HepG2 (cell line): ENCODE data around the gene ARHGEF11. TPM values are rescaled to one million over a fixed set of nuclear protein-coding genes. Genes with fewer than 3 reads are reported as not detected.
A peak's percentile ranks its signal among the peaks of the same experiment; 100 is the strongest.

ENCODE experiments used
- CC2D1A ChIP-seq: sonication (generic); formaldehyde crosslinking; IDR thresholded peaks from 2 replicates; pipeline ENCODE4 v1.8.1; 2023; ENCODE audit warnings: mild to moderate bottlenecking, missing genetic modification reagents
- FOXP1 ChIP-seq, 2 experiments: fragments of 450-650 bp in 1 of 2; IDR thresholded peaks; 2 replicates each; pipeline ENCODE4 v1.6.1; 2017 to 2018; ENCODE audit warnings: antibody characterized with exemption in 1 of 2
- GABPB1 ChIP-seq: IDR thresholded peaks from 2 replicates; pipeline ENCODE4 v1.6.1; 2016; ENCODE audit warnings: mild to moderate bottlenecking, missing genetic modification reagents, moderate library complexity, missing compliant biosample characterization
- HDAC1 ChIP-seq: sonication (generic); formaldehyde crosslinking; IDR thresholded peaks from 2 replicates; pipeline ENCODE4 v1.5.1; 2020; ENCODE audit warnings: mild to moderate bottlenecking, missing genetic modification reagents
- MXI1 ChIP-seq: IDR thresholded peaks from 3 replicates; pipeline ENCODE4 v1.6.1; 2012; ENCODE audit warnings: low read depth, low read length, inconsistent platforms, borderline replicate concordance
- MZF1 ChIP-seq: sonication (generic); formaldehyde crosslinking; IDR thresholded peaks from 2 replicates; pipeline ENCODE4 v1.8.1; 2023; ENCODE audit warnings: mild to moderate bottlenecking, missing genetic modification reagents, borderline replicate concordance
- PLRG1 ChIP-seq: fragments of 450-650 bp; conservative IDR thresholded peaks from 2 replicates; pipeline ENCODE4 v1.6.1; 2016
- RBFOX2 ChIP-seq: fragments of 200-400 bp; formaldehyde crosslinking; IDR thresholded peaks from 2 replicates; pipeline ENCODE4 v1.6.1; 2017; ENCODE audit warnings: low read depth, mild to moderate bottlenecking, low read length
- ZNF563 ChIP-seq: sonication (generic); formaldehyde crosslinking; IDR thresholded peaks from 2 replicates; pipeline ENCODE4 v1.8.0; 2022; ENCODE audit warnings: mild to moderate bottlenecking, moderate library complexity, missing genetic modification reagents
- ZNF749 ChIP-seq: sonication (generic); formaldehyde crosslinking; IDR thresholded peaks from 2 replicates; pipeline ENCODE4 v1.8.0; 2022; ENCODE audit warnings: mild to moderate bottlenecking, missing genetic modification reagents, moderate library complexity, borderline replicate concordance
- polyA plus RNA-seq, 8 experiments: library from polyadenylated mRNA; depleted of rRNA in 3 of 8; stranded (reverse) in 7 of 8; unstranded in 1 of 8; fragments of >200 nt; fragmentation: Illumina TruSeq in 4 of 8; extraction: Trizol in 4 of 8; gene quantifications; 2 replicates each; pipeline versions ENCODE4 v1.2.1 to v1.2.3, GENCODE V29; 2011 to 2016; ENCODE audit warnings: low read depth in 4 of 8, missing spikeins in 1 of 8, mixed read lengths in 1 of 8; ENCODE audit not compliant: insufficient read depth in 1 of 8
- total RNA-seq, 5 experiments: library from RNA; depleted of rRNA; stranded (reverse); fragments of >200 nt; fragmentation: Illumina TruSeq; extraction: Trizol; gene quantifications; 2 replicates each; pipeline ENCODE4 v1.2.3, GENCODE V29; 2016; ENCODE audit warnings: low read depth in 1 of 5
- TF ChIP-seq, protein P1 (sequence below): sonication (generic); formaldehyde crosslinking; IDR thresholded peaks from 2 replicates; pipeline ENCODE4 v1.5.0; 2020; ENCODE audit warnings: mild to moderate bottlenecking, missing genetic modification reagents
- TF ChIP-seq, protein P2 (sequence below): sonication (generic); formaldehyde crosslinking; IDR thresholded peaks from 2 replicates; pipeline ENCODE4 v1.4.0; 2020; ENCODE audit warnings: missing genetic modification reagents
- TF ChIP-seq, protein P3 (sequence below): IDR thresholded peaks from 2 replicates; pipeline ENCODE4 v1.6.1; 2016
- TF ChIP-seq, protein P4 (sequence below): sonication (generic); formaldehyde crosslinking; IDR thresholded peaks from 2 replicates; pipeline ENCODE4 v1.4.0; 2020; ENCODE audit warnings: missing genetic modification reagents, borderline replicate concordance
- TF ChIP-seq, protein P5 (sequence below): sonication (generic); formaldehyde crosslinking; IDR thresholded peaks from 2 replicates; pipeline ENCODE4 v1.4.0; 2020; ENCODE audit warnings: missing genetic modification reagents

The ARHGEF11 gene
- total and polyA plus RNA-seq, 2 of the 13 experiments (the other 11 are each of a cell fraction or from before 2014, with no cell fraction given), result 16.5 to 21.2 TPM

DNA sequence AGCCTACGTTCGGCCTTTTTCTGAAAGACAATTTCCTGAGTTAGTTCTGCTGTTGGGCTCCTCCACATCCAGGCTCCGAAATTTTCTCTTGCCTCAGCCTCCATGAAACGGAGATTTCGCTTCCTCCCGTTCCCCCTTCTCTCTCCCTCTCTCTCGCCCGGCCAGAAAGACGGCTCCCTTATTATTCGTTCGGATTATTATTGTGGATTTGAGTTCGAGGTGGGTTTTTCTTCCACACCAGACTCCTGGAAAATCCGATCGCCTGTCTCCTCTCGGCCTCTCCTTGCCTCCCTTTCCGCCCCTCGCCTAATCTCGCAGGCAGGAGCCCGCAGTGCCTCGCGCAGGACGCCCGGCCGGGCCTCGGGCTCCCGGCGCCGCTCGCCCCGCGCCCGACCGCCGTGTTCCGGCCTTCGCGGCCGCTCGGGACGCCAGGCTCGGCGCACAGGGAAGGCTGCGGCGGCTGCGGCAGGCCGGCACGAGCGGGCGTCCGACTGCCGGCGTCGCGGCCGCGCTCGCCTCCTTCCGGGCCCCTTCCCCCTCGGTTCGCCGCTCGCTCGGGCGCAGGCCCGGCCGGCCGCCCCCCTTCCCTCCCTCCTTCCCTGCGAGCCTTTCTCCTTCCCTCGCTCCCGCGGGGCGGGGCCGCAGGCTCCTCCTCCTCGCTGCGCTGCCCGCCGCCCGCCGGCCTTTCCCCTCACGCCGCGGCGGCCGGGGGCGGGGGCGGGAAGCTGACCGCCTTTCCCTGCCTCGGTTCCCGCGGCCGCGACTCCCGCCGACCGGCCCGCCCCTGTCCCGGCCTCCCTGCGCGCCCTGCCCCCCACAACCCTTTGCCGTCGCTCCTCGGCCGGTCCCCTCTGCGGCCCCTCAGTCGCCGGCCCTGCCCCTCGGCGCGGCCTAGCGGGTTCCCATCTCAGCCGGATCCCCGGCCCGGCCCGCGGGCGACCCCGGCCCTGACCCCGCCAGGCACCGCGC lies at the start of gene ARHGEF11 (continued):
- no peak for TF ChIP-seq MZF1 (CRISPR knock-in tag)
- TF ChIP-seq, protein P1, sequence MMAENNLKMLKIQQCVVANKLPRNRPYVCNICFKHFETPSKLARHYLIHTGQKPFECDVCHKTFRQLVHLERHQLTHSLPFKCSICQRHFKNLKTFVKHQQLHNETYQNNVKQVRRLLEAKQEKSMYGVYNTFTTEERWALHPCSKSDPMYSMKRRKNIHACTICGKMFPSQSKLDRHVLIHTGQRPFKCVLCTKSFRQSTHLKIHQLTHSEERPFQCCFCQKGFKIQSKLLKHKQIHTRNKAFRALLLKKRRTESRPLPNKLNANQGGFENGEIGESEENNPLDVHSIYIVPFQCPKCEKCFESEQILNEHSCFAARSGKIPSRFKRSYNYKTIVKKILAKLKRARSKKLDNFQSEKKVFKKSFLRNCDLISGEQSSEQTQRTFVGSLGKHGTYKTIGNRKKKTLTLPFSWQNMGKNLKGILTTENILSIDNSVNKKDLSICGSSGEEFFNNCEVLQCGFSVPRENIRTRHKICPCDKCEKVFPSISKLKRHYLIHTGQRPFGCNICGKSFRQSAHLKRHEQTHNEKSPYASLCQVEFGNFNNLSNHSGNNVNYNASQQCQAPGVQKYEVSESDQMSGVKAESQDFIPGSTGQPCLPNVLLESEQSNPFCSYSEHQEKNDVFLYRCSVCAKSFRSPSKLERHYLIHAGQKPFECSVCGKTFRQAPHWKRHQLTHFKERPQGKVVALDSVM, result peak; percentile 36; the same call in 1 of the 2 replicates
- TF ChIP-seq ZNF749, result 0 out of 2 replicates have a peak, but pooled peaks have one; percentile 50
- TF ChIP-seq FOXP1 (IDR thresholded peaks at IDR 0.05), result no peak
- no peak for TF ChIP-seq FOXP1 (CRISPR knock-in tag; IDR thresholded peaks at IDR 0.05)
- TF ChIP-seq RBFOX2, result peak; percentile 73
- TF ChIP-seq HDAC1 (CRISPR knock-in tag), result peak; percentile 37; the same call in 1 of the 2 replicates
- no peak for TF ChIP-seq PLRG1
- peak; percentile 66; the same call in 1 of the 2 replicates for TF ChIP-seq ZNF563 (CRISPR knock-in tag)
- TF ChIP-seq, protein P2, sequence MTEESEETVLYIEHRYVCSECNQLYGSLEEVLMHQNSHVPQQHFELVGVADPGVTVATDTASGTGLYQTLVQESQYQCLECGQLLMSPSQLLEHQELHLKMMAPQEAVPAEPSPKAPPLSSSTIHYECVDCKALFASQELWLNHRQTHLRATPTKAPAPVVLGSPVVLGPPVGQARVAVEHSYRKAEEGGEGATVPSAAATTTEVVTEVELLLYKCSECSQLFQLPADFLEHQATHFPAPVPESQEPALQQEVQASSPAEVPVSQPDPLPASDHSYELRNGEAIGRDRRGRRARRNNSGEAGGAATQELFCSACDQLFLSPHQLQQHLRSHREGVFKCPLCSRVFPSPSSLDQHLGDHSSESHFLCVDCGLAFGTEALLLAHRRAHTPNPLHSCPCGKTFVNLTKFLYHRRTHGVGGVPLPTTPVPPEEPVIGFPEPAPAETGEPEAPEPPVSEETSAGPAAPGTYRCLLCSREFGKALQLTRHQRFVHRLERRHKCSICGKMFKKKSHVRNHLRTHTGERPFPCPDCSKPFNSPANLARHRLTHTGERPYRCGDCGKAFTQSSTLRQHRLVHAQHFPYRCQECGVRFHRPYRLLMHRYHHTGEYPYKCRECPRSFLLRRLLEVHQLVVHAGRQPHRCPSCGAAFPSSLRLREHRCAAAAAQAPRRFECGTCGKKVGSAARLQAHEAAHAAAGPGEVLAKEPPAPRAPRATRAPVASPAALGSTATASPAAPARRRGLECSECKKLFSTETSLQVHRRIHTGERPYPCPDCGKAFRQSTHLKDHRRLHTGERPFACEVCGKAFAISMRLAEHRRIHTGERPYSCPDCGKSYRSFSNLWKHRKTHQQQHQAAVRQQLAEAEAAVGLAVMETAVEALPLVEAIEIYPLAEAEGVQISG (CRISPR knock-in tag), result peak; percentile 69
- peak; percentile 54 for TF ChIP-seq GABPB1
- TF ChIP-seq, protein P3, sequence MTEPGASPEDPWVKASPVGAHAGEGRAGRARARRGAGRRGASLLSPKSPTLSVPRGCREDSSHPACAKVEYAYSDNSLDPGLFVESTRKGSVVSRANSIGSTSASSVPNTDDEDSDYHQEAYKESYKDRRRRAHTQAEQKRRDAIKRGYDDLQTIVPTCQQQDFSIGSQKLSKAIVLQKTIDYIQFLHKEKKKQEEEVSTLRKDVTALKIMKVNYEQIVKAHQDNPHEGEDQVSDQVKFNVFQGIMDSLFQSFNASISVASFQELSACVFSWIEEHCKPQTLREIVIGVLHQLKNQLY (CRISPR knock-in tag), result no peak
- TF ChIP-seq MXI1, result peak; percentile 48; the same call in 1 of the 3 replicates
- TF ChIP-seq, protein P4, sequence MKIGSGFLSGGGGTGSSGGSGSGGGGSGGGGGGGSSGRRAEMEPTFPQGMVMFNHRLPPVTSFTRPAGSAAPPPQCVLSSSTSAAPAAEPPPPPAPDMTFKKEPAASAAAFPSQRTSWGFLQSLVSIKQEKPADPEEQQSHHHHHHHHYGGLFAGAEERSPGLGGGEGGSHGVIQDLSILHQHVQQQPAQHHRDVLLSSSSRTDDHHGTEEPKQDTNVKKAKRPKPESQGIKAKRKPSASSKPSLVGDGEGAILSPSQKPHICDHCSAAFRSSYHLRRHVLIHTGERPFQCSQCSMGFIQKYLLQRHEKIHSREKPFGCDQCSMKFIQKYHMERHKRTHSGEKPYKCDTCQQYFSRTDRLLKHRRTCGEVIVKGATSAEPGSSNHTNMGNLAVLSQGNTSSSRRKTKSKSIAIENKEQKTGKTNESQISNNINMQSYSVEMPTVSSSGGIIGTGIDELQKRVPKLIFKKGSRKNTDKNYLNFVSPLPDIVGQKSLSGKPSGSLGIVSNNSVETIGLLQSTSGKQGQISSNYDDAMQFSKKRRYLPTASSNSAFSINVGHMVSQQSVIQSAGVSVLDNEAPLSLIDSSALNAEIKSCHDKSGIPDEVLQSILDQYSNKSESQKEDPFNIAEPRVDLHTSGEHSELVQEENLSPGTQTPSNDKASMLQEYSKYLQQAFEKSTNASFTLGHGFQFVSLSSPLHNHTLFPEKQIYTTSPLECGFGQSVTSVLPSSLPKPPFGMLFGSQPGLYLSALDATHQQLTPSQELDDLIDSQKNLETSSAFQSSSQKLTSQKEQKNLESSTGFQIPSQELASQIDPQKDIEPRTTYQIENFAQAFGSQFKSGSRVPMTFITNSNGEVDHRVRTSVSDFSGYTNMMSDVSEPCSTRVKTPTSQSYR (CRISPR knock-in tag), result peak; percentile 92
- TF ChIP-seq, protein P5, sequence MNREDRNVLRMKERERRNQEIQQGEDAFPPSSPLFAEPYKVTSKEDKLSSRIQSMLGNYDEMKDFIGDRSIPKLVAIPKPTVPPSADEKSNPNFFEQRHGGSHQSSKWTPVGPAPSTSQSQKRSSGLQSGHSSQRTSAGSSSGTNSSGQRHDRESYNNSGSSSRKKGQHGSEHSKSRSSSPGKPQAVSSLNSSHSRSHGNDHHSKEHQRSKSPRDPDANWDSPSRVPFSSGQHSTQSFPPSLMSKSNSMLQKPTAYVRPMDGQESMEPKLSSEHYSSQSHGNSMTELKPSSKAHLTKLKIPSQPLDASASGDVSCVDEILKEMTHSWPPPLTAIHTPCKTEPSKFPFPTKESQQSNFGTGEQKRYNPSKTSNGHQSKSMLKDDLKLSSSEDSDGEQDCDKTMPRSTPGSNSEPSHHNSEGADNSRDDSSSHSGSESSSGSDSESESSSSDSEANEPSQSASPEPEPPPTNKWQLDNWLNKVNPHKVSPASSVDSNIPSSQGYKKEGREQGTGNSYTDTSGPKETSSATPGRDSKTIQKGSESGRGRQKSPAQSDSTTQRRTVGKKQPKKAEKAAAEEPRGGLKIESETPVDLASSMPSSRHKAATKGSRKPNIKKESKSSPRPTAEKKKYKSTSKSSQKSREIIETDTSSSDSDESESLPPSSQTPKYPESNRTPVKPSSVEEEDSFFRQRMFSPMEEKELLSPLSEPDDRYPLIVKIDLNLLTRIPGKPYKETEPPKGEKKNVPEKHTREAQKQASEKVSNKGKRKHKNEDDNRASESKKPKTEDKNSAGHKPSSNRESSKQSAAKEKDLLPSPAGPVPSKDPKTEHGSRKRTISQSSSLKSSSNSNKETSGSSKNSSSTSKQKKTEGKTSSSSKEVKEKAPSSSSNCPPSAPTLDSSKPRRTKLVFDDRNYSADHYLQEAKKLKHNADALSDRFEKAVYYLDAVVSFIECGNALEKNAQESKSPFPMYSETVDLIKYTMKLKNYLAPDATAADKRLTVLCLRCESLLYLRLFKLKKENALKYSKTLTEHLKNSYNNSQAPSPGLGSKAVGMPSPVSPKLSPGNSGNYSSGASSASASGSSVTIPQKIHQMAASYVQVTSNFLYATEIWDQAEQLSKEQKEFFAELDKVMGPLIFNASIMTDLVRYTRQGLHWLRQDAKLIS (CRISPR knock-in tag), result no peak
- no peak for TF ChIP-seq CC2D1A (CRISPR knock-in tag)
